BE2C (cell line): ENCODE results near the gene TMEM179.
A peak's percentile ranks its signal among the peaks of the same experiment; 100 is the strongest.

Source experiments
- DNase-seq: peaks from one replicate; pipeline ENCODE4 v3.0.0-alpha.2; 2020
- H3K27me3 ChIP-seq: fragments of 250-450 bp; sonication (Bioruptor Pico); 2 replicates; pipeline ENCODE4 v1.5.1; 2020; ENCODE audit warnings: mild to moderate bottlenecking
- H3K36me3 ChIP-seq: fragments of 250-450 bp; sonication (Bioruptor Pico); 2 replicates; pipeline ENCODE4 v1.5.1; 2020; ENCODE audit warnings: mild to moderate bottlenecking
- H3K4me1 ChIP-seq: fragments of 250-450 bp; sonication (Bioruptor Pico); 2 replicates; pipeline ENCODE4 v1.5.1; 2020
- H3K4me3 ChIP-seq: 2 replicates; pipeline ENCODE4 v1.5.1; 2011; ENCODE audit warnings: low read depth, low read length
- H3K9me3 ChIP-seq: fragments of 250-450 bp; sonication (Bioruptor Pico); 2 replicates; pipeline ENCODE4 v1.5.1; 2020
- CTCF ChIP-seq: IDR thresholded peaks from 2 replicates; pipeline ENCODE4 v1.5.1; 2012; ENCODE audit warnings: mild to moderate bottlenecking, low read depth, low read length

TMEM179 gene

DNA sequence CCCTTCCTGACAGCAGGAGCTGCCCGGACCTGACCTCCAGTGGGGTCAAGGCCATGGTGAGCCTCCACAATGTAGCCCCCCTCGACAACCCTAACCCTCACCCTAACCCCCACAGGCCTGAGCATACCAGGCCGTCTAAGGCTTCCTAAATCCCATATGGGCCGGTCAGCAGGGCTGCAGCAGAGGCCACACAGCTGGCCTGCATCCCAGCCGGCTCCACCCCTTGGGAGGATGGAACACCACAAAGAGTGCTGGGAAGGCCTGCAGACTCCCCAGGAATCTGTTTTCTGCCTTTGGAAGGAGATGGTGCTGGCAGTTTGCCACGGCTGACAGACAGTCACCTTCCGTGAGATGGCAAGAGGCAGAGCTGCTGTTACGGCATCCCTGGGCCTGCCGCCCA lies 2.8 kb downstream of the TMEM179 start:
- Histone ChIP-seq H3K27me3 (no peaks in the 10 kb centered on the region), H3K9me3 (no peaks in the 10 kb centered on the region), H3K4me3 (no peak overlapping the region), H3K36me3 (no peaks in the 10 kb centered on the region), H3K4me1 (peaks cover 24% of the 10 kb centered on the region)
- TF ChIP-seq CTCF, result no peak
- DNase-seq, result peak; percentile 91

GRCh38 chr14:104600805-104601204 lies 3.8 kb downstream of the TMEM179 start:
- peaks cover 24% of the 10 kb centered on the region for H3K4me1 ChIP-seq
- H3K4me3 ChIP-seq, result no peak overlapping the region
- no peak for TF ChIP-seq CTCF
- no peaks in the 10 kb centered on the region for H3K9me3 ChIP-seq
- no peaks in the 10 kb centered on the region for H3K36me3 ChIP-seq
- DNase-seq, result no peak
- H3K27me3 ChIP-seq, result no peaks in the 10 kb centered on the region

DNA sequence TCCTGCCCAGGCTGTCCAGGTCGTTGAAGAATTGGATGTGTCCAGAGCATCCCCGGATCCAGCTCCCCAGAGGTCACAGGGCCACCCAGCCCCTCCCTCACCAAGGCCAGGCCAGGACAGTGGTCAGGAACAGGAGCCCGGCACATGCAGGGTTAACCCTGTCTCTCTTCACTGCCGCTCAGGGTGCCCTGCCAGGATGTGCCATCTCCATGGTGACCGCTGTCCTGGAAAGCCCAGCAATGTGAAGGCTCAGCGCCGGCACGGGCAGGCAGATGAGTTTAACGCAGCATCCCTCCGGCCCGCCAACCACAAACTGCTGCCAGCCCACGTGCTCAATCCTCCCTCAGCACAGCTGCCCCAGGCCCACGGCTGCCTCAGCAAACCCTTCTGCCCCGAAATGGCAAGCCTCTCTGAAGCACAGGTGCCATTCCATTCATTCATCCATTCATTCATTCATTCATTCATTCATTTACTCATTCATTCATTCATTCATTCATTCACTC lies 4.4 kb downstream of the TMEM179 start:
- Histone ChIP-seq H3K36me3 (no peaks in the 10 kb centered on the region), H3K9me3 (no peaks in the 10 kb centered on the region), H3K4me1 (peaks cover 24% of the 10 kb centered on the region), H3K4me3 (no peak overlapping the region), H3K27me3 (no peaks in the 10 kb centered on the region)
- peak; percentile 83 for DNase-seq
- TF ChIP-seq CTCF, result no peak

DNA sequence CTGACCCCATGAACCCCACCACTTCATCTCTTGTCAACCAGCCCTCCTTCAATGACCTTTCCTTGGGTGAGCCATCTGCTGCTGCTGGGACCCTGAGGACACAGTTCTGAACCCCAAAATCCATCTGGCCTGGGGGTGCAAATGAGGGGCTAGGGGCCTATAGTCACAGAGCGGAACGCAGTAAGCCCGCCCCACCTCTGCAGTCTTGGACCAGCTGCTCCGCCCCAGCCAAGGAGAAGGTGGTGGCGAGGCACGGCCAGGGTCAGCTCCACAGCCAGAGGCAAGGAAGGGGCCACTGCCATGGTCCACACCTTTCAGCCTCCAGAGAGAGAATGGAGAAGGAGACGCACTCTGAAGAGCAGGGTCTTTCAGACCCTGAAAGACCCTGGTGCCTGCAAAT lies 5.1 kb downstream of the TMEM179 start:
- Histone ChIP-seq H3K4me3 (no peak overlapping the region), H3K36me3 (no peaks in the 10 kb centered on the region), H3K9me3 (no peaks in the 10 kb centered on the region), H3K27me3 (no peaks in the 10 kb centered on the region), H3K4me1 (peaks cover 24% of the 10 kb centered on the region)
- no peak for DNase-seq
- no peak for TF ChIP-seq CTCF

DNA sequence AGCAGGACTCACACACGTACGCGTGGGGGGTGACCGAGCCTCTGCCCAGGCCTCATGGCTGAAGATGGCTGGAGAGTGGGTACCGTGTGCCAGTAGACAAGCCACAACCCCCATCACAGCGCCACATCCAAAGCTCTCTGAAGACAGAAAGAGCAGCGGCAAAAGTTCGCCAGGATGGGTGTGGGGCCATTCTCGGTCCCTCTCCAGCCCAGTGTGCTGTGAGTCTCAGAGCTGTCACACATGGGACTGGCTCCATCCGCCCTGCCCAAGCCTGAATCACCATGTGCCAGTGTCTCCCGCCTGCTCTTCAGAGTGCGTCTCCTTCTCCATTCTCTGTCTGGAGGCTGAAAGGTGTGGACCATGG lies 5.7 kb downstream of the TMEM179 start:
- no peak for DNase-seq

More for the DNA sequence above, 5.7 kb downstream of the TMEM179 start:
- Histone ChIP-seq H3K27me3 (no peaks in the 10 kb centered on the region), H3K9me3 (no peaks in the 10 kb centered on the region), H3K36me3 (no peaks in the 10 kb centered on the region), H3K4me3 (no peak overlapping the region), H3K4me1 (peaks cover 24% of the 10 kb centered on the region)
- no peak for TF ChIP-seq CTCF
